HG03039 (cell line): ENCODE data around the gene AKAP12.

Experiments used
- ATAC-seq: cut with Tn5 transposase; IDR thresholded peaks from one replicate; pipeline ENCODE4 v1.9.1; 2021; ENCODE audit warnings: mild to moderate bottlenecking, moderate library complexity; ENCODE audit not compliant: unreplicated experiment

Gene AKAP12

DNA sequence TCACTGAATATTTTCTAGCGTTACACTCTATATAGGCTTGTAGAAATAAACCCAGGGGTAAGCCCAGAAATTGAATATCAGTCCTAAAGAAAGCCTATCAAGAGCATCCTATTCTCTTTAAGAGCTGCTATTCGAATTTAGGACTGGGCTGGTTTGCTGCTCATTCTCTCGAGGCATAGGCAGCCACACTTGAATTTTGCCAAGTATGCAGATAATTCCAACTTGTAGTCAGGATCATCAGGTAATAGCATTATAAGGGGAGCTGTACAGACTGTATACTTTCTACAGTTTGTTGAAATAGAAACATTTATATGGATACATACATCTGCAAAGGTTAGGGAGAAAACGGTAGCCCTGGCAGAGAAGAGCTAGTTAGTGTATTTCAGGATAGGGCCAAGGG, 153.6 kb downstream of the AKAP12 start:
- no peak for ATAC-seq

DNA sequence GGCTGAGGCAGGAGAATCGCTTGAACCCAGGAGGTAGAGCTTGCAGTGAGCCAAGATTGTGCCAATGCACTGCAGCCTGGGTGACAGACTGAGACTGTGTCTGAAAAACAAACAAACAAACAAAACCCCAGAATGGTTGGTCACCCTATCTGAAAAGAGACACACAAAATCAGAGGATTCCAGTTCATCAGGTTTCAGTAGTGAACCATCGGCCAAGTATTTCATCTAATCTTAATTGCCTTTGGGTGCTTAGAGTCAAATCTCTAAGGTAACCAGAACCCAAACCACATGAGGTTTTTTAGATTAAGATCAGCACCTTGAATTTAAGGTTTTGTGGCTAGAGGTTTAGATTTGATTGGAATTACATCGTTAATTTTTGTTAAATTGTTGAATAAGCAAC, 159.9 kb downstream of the AKAP12 start:
- no peak for ATAC-seq

DNA sequence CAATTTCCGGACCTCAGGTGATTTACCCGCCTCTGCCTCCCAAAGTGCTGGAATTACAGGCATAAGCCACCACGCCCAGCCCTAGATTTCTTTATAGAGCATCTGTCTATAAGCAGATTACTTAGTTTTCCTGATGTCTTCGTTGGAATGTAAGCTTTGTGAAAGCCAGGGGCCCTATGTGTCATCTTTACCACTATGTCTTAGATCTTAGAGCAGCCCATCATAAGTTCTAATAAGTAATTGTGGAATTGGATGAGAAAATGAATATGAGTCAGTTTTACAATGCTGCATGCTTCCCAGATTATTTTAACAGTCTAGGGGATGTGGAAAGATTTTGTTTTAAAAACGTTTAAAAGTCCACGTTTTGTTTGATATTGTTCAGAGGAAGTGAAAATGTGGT, 160.7 kb downstream of the AKAP12 start:
- ATAC-seq: no peak

DNA sequence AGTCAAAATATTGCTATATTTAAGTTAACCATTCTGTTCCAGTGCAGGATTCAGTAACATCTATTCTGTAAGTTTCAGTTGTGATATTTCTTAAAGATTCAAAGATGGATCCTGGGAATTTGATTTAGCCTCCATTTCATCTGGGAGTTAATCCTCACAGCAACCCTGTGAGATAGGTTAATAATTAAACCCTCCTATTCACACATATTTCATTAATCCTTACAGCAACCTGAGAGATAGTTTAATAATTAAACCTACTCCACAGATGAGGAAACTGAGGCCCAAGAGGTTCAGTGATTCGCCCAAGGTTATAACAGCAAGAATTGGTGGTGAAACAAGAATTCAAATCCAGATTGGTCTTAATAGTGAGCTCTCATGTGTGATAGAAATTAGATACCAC, 162.5 kb downstream of the AKAP12 start:
- no peak for ATAC-seq

DNA sequence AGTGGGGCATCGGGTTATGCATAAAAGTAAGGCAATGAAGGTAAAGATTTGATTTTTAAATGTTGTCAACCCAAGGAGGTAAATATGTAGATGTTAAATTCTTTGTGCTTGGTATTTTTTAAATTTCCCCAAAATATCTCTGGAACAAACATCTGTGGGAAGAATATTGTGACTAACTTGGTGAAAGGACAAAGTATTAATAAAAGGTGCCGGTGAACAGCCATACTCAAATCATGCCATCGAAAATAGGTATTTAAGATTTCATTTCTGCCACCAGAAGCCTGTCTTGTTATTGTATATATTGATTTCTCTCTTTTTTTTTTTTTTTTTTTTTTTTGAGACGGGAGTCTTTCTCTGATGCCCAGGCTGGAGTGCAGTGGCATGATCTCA, 164.1 kb downstream of the AKAP12 start:
- no peak for ATAC-seq
